ENCODE measurements around the gene FAM120A.

DNA sequence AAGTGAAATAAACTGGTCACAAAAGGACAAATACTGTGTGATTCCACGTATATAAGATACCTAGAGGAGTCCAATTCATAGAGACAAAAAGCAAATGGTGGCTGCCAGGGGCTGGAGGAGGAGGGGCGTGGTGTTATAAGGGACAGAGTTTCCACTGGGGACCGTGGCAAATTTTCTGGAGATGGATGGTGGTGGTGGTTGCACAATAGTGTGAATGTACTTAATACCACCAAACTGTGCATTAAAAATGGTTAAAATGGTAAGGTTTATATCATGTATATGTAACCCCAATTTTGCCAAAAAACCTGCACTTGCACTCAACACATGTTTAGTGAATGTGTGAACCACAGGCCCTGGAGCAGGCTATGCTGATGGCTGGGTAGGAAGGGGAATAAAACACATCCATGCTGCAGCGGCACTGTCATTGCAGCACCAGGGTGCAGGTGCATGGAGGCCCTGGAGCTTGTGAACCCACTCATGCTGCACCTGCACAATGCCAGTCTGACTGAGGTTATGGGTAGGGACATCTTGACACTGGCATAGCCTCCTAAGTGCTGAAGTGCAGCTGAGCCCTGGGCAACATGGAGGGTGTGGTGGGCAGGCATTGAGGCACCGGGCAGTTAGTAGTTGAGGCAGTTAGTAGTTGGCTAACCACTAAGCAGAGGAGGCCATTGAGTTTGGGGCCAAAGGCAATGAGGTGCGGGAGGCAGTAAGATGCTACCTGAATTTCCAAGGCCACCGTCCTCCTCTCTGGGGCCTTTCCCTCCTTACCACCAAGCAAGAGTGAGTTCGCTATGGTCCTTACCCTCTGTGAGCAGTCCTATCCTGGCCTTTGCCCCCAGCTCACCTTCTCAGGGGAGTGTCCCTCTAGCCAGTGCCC, 121.4 kb downstream of the FAM120A start:
- TF ChIP-seq POLR2A (IDR thresholded peaks at IDR 0.05) (no peak), CTCF (IDR thresholded peaks at IDR 0.05) (no peak)
